Stimulated activated CD4-positive, alpha-beta T cell treated with anti-CD3 and anti-CD28 coated beads, Interleukin-2, amount 100 ng/mL, for 4 hours (primary cell): ENCODE data around the gene C12orf42.
A peak's percentile ranks its signal among the peaks of the same experiment; 100 is the strongest.
"Not testable (repeated sequence)": the region's sequence is repeated elsewhere in the genome, so short reads cannot be mapped to it uniquely, and the experiment has no call there.

Experiments
- DNase-seq: peaks from one replicate; pipeline ENCODE4 v3.0.0-alpha.2; 2020; ENCODE audit warnings: low read depth

The C12orf42 gene

DNA sequence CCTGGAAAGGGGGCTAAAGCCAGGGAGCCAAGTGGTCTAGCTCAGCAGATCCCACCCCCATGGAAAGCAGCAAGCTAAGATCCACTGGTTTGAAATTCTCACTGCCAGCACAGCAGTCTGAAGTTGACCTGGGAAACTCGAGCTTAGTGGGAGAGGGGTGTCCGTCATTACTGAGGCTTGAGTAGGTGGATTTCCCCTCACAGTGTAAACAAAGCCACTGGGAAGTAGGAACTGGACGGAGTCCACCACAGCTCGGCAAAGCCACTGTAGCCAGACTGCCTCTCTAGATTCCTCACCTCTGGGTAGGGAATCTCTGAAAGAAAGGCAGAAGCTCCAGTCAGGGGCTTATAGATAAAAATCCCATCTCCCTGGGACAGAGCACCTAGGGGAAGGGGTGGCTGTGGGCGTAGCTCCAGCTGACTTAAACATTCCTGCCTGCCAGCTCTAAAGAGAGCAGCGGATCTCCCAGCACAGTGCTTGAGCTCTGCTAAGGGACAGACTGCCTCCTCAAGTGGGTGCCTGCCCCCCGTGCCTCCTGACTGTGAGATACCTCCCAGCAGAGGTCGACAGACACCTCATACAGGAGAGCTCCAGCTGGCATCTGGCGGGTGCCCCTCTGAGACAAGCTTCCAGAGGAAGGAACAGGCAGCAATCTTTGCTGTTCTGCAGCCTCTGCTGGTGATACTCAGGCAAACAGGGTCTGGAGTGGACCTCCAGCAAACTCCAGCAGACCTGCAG is 70.8 kb downstream of the C12orf42 start:
- not testable (repeated sequence) for DNase-seq

DNA sequence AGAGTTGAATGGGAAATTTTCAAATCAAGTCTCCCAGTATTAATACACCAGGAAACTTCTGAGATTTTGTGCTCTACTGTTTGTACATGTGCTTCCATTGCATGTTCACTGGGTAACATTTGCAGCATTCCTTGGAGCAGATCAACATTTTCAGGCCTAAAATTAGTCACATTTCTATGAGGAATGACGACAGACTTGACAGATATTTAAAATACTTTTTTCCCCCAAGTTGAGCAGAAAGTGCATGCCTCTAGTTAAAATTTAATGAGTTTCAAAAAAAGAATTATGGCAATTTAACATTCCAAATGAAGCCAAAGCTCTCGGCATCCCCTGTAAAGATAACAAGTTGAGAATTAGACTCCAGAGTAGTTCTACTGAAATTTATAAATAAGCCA is 72.3 kb downstream of the C12orf42 start:
- no peak for DNase-seq

DNA sequence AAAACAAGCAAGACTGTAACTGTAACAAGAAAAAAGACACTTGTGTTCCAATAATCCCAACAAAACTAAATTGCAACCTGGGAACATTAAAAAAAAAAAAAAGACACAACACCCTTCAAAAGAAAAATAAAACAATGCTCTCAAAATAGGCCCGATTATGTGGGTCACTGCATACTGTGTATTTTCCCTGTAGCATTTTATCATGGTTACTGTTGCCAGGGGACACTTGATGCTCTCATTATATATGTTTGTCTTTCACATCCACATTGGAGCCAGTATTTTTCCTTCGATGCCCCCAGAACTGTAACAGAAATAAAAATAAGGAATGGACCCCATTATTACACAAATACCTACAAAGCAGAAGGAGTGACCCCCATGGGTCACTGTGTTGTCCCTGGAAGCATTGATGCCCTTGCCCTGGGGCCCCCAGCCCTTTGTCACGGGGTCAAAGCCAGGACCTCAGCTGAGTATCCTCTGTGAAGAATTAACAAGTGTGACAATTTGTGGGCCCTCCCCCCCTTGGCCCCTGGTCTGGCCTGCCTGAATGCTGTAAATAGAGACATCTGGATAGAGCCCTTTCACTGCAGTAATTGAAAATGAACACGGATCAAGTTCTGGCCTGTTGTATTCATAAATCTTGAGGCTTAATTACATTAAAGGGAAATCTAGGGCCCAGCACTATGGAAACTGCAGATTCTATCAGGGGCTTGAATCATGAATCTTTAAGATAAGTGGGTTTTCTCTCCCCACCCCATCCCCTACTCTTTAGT is 72.8 kb downstream of the C12orf42 start:
- no peak for DNase-seq

DNA sequence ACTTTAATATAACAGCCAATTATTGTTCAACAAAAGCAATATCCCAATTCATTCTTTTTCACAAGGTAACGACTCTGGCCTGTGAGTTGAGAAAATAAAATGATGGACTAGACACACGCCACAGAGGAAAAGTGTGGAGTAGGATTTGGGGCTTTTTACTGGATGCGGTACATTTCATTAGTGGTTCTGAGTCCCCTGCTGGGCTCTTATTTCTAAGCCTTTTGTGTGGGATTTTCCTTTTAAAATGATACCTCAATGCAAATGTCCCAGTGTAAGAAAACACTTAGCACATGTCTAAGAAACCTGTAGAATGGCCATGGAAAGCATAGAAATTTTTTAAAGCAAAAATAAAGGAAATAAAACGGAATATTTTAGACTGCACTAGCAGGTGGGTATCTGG is 73.4 kb downstream of the C12orf42 start:
- DNase-seq, result no peak

DNA sequence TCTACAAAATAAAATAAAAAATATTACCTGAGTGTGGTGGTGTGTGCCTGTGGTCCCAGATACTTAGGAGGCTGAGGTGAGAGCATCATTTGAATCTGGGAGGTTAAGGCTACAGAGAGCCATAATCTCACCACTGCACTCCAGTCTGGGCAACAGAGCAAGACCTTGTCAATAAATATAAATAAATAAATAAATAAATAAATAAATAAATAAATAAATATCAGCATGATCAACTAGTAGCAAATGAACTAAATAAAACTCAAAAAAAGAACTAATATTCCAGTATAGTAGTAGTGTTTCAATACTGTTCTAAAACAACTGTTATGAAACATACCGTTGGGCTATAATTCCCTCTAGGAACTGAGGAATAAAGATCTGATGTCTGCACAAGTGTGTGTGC is 74.4 kb downstream of the C12orf42 start:
- no peak for DNase-seq

DNA sequence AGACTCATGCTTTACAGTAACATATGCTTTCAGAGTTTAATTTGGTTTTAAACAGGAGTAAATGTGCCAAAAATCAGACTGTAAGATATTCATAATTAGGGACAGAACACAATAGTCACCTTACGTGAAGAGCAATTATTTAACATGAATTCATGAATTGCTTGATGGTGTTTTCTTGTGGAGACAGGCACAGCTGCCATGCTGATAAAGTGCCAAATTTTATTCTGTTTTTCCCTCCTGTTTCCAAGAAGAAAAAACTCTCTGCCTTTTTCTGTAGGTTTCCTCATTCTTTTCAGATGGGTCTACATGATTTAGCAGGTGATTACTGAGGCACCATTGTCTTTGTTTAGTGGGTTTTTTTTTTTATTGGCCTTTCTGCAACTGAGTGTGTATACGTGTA is 80.1 kb downstream of the C12orf42 start:
- DNase-seq, result no peak

DNA sequence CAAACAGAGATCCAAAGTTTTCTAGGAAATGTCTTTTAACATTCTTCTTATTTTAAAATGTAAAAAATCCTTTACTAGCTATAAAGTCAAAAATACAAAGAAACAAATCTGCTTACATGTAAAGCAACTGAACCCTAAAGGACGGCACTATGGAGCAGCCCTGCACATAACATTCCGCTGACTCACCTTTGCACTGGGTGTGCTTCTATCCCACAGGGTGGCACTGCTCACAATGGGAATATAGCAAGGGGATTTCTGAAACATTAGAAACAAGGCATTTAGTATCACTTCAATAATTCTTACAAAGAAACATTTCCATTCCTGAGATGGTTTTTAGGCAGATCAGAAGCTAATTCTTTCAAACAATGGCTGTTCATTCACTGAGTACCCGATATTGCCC is 94.3 kb downstream of the C12orf42 start:
- DNase-seq, result peak; percentile 4

DNA sequence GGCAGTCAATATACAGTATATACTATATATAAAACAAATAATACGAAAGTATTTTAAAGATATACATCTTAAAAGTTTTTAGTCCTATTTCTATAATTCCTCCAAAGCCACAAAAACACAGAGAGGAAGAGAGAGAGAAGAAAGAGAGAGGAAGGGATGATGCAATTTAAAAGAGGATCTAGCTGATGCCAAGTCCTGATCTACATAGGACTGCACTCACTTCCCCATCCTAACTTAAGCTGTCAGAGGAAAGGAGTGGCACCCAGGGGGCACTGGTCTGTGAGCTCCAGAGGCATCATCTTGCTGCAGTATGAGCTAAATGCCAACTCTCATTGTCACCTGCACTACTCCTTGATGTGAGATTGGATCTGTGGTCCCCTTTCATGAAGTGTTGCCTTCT is 95.8 kb downstream of the C12orf42 start:
- DNase-seq, result no peak

DNA sequence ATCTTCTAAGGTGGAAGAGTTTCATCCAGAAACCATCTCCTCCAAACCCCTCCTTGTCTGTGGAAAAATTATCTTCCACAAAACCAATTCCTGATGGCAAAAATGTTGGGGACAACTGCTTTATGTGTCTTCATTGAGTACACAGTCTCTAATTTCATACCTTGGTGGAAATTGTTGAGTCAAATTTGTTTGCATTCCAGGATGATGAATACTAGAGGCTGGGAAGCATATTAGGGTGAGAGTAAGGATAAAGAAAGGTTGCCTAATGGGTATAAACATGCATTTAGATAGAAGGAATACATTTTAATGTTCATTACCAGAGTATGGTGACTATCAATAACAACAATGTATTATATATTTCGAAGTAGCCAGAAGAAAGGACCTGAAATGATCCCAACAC is 98.2 kb downstream of the C12orf42 start:
- DNase-seq, result no peak

DNA sequence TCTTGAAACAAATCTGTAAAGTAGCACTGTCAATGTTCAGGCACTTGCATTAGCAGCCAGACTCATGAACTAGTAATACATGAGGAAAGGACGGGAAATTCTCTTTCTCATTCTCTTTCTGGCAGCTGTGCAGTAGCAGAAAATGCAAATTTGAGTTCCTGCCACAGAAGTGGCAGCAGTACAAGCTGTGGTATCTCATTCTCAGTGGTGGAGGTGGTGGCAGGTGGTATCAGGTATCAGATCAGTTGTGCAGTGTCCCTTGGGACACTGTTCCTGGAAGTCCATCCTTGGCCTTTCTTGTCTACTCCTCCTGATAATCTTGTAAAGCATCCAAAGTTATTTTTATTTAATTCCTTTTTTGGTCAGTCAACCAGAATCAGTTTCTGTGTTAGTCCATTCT is 103.0 kb downstream of the C12orf42 start:
- DNase-seq, result no peak

DNA sequence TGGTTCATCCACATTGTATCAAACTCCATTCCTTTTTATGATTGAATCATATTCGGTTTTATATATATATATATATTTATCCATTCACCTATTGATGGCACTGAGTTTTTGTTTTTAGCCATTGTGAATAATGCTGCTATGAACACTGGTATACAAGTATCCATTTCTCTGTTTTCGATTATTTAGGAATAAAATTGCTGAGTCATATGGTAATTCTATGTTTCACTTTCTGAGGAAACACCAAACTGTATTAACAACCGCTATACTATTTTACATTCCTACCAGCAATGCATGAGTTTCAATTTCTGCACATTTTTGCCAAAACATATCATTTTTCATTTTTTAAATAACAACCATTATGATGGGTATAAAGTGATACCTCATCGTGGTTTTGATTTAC is 104.7 kb downstream of the C12orf42 start:
- no peak for DNase-seq

DNA sequence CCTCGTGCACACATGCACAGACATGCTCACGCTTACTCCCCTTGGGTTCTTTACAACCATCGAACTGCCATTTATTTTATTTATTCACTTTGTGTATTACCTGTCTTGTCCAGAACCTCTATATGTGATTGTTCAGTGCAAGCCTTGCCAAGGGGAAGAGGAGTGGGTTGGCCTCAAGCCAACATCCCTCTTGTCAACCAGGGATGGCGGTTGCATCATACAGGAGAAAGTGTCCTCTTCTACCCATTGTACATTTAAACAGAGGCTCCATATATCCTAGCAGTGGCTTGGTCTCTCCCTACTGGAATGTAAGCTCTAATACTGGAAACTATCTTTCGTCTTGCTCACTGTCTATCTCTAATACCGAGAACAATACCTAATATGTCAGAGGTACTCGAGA is 108.4 kb downstream of the C12orf42 start:
- no peak for DNase-seq

DNA sequence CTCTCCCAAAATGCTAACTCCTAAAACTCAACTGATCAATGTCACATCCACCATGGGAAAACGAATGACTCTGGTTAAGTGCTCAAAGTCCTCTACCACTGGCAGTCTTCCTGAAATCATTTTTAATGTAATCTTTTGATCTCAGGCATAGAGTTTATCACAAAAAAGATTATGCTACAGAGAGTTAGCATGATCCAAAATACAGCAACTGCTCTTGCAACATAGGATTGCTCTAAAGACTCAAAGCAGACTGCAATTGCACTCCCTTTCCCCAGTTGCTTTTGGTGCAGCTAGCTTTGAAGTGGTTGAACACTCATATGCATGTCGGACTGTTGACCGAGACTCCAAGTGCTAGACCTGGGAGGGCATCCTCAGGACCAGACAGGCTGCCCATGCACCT is 109.3 kb downstream of the C12orf42 start:
- no peak for DNase-seq

DNA sequence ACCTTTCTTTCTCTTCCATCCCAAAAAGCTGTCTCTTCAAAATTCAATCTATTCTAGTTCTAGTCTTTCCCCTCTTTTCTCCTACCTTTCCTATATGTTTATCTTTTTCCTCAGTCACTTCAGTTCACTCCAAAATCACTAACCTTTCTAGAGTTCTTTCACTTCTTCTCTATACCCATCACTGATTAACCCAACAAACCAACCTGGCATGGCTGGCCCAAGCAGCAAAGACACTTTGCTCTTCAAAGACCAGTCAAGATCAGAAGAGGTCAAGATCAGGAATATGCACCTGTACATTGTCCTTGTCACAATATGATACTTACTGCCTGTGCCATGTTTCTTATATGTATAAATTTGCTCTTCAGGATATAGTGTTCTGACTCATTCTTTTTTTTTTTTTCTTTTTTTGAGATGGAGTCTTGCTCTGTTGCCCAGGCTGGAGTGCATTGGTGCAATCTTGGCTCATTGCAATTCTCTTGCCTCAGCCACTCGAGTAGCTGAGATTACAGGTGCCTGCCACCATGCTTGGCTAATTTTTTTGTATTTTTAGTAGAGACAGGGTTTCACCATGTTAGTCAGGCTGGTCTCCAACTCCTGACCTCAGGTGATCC is 112.9 kb downstream of the C12orf42 start:
- DNase-seq, result no peak

DNA sequence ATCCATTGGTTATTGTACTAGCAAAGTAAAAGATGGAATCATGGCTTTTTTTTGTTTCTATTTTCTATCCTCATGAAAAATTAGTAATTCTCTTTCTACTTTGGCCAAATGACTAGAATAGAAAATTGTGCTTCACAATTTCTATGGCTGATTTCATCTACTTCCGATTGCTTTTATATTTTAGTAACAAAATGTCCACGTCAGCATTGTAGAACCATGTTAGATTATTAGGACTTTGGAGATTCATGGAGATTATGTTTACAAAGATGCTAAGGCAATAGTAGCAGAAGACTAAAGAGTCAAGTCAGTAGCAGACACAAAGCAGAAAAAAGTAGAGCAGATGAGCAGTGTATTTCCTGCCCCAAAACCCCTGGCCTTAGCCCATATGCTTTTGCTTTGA is 113.6 kb downstream of the C12orf42 start:
- DNase-seq, result no peak

DNA sequence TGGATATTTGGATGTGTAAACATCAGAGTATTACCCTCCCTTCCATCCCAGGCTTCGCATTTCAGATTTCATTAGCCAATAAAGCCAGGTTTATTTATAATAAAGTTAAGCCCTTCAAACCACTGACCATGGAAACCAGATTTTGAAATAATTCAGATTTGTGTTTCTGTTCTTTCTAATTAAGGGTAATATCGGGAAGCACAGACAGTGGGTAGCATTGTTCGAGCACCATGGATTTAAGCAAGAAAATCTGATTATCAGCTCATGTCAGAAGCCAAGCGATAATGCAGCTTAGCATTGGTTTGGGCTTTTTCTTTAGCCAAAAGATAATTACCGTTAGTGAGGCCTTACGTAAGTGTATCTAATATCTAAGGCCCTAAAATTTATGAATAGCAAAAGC is 116.1 kb downstream of the C12orf42 start:
- no peak for DNase-seq

DNA sequence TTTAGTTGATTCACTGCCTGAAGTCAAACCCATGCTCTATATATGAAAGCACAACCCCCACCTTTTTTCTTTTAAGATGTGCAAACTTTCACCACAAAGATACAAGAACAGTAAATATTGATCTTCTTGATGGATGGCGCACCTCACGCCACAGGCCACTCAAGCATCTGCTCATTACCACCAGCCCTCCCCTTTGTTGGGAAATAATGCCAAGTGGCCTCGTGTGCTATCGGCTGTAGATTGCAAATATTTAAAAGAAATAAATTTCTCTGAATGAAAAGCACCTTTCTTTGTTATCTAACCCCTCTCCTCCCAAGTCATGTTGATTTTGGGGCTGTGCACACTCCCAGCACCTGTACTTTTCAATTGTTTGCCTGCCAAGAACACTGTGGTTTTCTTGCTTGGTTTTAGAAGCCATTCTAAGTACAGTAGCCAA is 122.7 kb downstream of the C12orf42 start:
- no peak for DNase-seq

DNA sequence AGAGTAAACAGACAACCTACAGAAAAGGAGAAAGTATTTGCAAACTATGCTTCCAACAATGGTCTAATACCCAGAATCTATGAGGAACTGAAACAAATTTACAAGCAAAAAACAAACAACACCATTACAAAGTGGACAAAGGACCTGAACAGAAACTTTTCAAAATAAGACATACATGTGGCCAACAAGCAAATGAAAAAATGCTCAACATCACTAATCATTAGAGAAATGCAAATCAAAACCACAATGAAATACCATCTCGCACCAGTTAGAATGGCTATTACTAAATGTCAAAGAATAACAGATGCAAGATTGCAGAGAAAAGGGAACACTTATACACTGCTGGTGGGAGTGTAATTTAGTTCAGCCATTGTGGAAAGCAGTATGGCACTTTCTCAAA is 125.8 kb downstream of the C12orf42 start:
- DNase-seq, result no peak

DNA sequence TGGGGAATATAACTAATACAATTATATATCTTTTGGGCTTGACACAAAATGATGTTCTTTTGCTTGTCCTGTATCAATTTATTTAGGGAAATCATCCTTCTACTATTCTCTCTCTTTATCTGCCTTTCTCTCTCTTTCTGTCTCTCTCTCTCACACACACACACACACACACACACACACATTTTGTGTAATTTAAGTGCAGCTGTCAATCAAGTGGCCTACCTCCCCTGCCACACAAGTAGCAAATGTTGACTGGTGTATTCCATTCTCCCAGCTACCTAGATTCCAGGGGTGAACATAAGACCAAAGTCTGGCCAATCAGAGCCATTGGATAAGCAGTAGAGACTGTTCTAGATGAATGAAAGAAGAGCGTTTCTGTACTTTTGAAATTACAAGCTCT is 127.6 kb downstream of the C12orf42 start:
- DNase-seq, result no peak

DNA sequence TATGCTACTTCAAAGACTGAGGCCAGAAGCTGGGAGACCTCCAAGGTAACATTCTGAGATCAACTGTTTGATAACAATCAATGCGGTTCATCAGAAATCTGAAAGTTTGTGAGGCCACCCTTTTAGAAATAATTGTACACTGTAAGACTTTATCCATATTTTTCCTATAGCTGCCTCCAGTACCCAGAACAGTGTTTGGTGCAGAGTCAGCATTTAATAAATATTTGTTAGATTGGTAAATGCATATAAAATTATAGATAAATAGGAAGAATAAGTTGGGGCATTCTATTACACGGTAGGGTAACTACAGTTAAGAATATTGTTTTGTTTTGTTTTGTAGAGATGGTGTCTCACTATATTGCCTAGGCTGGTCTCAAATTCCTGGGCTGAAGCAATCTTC is 141.4 kb downstream of the C12orf42 start:
- no peak for DNase-seq

DNA sequence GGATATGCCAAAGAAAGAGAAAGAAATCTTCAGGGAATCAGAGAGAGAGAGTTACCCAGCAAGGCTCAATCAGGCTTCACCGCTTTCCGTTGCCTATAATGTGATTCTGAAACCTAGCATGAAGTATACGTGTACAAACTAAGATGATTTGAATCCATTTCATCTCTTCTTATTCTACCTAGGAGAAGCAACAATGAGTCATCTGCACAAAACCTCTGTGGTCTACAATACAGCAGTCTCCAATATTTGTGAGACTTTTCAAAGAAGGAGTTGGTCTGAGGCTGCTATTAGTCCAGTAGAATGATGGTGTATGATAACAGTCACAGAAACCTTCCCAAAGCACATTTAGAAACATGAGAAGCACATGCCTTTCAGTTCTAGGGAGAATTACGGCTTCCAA is 141.9 kb downstream of the C12orf42 start:
- no peak for DNase-seq

DNA sequence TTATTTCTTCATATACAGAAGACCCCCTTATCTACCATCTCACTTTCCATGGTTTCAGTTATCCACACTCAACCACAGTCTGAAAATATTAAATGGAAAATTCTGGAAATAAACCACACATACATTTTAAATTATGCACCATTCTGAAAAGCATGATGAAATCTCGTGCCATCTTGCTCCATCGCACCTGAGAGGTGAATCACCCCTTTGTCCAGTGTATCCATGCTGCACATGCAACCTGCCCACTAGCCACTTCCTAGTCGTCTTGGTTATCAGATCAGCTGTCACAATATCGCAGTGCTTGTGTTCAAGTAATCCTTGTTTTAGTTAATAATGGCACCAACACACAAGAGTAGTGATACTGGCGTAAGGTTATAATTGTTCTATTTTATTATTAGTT is 145.7 kb downstream of the C12orf42 start:
- DNase-seq, result no peak

DNA sequence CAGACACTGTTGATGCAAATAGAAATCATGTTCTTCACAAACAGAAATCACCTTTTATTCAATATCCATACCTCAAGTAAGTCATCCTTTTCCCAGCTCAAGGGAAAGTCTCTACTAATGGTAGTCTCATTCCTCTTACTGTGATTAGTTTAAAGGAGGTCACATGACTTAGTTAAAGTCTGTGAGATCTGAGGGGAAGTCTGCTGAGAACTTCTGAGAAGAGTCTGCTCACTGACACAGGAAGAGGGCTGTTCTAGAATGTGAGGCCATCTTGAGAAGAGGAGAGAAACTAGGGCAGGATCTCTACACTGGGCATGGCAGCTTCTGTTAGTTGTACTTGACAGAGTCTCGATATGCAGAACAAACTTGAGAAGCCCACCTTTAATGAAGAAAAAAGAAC is 146.8 kb downstream of the C12orf42 start:
- DNase-seq, result no peak
